Hippocampal formation (tissue), 2 donors: ENCODE results near the gene CCDC136.

Experiments
- DNase-seq, 2 donors: peaks; one replicate each; lab custom pipeline; 2025; lab: John Stamatoyannopoulos, UW

Gene CCDC136

DNA sequence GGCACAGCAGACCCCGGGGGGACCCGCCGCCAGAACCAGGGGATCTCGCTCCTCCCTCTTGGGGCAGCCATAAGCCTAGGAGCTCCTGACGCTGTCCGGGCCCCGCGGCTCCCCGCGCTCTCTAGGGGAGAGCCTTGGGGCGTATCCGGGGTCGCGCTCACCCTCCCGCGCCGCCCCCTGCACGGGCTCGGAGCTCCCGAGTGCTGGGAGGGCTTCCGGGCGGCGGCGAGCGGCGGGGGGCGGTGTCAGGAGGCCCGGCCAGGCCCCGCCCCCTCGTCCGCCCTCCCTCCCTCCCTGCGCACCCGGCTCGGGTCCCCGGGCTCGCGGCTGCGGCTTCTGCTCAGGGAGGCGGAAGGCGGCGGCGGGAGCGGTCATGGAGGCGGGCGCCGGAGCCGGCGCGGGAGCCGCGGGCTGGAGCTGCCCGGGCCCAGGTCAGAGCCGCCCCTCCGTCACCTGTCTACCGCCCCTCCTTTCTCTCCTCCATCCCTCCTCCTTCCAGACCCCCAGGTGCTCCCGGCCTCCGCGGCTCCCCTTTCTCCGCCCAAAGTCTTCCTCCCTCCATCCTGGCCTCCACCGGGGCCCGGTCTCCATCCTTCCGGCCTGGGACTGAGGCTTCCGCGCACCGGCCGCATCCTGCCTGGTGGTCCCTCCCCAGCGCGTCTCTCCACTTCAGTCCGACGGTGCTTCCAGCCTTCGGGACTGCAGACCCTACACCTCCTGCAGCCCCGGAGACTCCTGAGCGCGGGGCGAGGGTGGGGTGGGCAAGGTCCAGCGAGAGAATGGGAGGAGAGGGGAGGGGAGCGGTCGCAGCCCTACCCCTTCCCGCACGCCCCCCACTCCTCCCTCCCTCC lies at the start of gene CCDC136:
TSS of gene CCDC136 (plus strand) at position 848 of the 851 bp plus-strand sequence. CDS start 444 bp downstream, outside the sequence.
- peak in 1 of 2 donors; percentile 65 for DNase-seq

DNA sequence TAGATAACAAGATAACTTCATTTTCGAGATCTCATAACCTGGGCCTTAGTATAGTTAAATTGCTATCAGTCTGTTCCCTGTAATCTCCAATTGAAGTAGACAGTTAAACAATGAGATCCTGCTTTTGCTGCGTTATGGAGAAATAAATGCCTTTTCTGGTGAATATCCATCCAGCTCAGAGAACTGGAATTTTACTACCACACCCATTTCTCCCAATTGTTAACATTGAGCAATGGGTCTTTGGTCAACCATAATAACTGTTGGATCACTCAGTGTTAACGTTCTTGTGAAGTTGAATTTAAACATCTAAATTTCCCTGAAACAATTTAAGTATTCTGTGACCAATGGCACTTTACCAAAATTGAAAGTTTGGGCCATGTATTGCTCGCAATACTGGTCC lies 49.6 kb upstream of the CCDC136 start:
- DNase-seq: no peak

DNA sequence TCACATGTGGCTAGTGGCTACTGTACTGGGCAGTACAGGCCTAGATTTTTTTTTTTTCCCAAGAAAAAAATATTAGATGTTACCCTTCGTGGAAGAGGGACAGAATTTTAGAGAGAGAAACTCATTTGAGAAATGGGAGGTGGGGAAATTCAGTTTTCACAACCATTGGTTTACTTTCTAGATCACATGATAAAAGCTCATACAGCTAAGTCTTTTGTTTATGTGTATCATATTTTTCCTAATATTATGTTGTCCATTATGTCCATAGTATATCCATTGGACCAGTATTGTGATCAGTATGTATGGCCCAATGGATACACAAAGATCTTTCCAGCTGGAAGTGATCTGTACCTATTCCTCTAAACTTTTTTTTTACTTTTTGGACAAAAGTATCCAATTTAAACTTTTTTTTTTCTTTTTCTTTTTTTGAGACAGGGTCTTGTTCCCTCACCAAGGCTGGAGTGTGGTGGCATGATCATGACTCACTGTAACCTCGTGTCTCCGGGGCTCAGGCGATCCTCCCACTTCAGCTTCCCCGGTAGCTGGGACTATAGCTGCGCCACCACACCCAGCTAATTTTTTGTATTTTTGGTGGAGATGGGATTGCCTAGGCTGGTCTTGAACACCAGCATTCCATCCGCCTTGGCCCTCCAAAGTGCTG lies 48.5 kb upstream of the CCDC136 start:
- DNase-seq: no peak

DNA sequence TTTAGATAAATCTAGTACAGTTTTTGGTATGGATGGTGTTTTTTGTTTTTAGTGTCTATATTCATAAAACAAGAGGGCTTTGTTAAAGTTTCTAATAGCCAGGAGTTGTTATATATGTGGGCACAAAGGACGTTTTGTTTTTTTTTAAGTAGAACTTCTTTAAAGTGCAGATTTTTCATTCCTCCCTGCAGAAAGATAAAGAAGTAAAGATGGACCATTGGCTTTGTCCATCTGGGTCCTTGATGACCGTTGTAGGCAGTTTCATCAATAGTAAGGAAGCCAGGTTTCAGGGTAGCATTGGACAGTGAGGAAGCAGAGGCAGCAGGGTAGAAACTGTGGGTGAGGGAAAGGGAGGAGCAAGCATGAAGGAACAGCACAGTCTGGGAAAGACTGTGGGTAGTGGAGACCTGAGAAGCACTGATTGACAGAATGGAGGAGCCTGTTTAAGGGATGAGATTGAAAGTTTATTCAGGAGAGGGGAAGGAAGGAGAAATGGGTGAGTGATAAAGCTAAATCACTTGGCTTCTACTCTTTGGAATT lies 47.3 kb upstream of the CCDC136 start:
- DNase-seq: no peak

DNA sequence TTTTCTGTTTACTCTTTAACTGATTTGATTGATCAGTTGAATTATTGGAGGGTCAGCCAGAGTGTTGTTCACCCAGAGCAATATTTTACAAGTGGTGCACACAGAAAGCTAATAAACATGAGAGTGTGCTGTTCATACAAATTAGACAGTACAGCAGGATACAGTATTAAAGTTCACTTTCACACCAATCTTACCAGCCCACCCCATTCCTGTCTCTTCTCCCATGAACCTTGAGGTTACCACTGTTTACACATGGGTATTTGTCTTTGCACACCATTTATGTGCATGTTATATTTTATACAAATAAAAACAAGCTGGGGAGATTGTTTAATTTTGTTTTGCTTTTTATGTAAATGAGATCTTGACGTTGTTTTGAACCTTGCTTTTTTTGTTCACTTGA lies 46.1 kb upstream of the CCDC136 start:
- no peak for DNase-seq

DNA sequence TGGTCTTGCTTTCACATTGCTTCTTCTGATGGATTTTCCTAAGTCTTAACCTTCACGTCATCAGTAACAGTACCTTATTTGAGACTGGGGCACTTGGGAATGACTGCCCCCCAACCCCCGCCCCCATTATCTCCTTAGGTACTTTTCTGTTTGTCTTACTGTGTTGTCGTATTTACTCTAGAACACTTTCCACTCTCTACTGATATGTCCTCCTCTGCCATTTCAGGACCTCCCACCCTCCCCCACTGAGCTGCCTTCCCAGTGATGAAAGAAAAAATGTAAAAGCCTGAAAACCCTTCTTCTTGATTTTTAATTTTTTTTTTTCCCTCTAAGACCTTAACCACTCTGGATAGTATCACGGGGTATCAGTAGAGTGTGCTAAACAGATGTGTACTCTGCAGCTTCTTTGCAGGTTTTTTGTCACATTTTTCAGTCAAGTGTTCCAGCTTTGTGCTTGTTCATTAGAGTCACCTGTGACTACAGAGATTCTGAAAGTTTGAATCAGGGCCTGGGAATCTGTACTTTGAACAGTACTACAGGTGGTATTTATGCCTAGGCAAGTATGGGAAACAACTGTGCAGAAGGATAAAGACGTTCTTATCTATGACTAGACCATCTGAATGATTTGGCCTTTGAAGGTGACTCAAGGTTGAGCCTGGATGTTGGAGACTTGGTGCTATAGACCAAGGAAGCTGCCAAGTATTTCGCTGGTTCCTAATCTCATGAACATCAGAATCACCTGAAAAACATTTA lies 44.3 kb upstream of the CCDC136 start:
- DNase-seq: no peak

DNA sequence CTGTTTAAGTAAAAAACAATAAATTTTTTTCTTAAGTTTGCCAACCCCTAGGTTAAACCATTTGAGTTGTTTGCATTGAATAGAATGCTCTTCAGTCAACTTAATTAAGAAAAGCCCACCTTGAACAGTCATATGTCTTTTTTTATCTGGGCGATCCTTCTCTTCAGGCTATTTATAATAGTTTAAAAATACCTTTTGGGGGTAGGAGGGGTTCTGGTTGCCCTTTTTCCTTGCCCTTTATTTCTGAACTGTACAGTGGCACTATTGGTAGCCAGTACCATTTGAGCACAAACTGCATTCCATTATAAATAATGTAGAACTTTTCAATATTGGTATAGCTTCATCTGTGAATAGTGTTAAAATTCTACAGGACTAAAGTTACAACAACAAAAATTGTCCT lies 39.5 kb upstream of the CCDC136 start:
- no peak for DNase-seq

DNA sequence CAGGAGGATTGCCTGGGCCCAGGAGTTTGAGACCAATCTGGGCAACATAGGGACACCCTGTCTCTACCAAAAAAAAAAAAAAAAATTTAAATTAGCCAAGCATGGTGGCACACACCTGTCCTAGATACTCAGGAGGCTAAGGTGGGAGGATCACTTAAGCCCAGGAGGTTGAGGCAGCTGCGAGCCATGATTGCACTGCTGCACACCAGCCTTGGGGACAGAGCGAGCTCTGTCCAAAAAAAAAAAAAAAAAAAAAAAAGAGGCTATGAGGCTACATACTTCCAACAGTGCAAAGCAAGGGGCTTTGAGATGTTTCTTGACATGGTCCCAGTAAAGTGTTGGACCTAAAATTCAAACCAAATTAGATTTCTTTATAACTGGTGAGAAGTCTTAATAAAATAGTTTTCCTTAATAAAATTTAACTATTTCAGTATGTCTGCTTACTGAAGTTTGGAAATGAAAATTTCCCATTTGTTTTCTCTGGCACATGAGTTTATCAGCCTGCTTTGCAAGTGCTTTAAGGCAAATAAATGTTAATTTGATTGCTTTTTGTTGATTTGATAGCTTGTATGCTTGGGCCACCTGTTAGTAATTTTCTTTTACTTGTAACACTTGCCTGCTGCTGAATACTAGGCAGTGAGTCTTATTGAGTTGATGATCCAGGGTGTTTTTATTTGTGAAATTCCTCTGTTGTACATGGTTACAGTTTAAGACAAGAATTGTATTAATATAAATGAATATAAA lies 36.5 kb upstream of the CCDC136 start:
- DNase-seq: no peak

DNA sequence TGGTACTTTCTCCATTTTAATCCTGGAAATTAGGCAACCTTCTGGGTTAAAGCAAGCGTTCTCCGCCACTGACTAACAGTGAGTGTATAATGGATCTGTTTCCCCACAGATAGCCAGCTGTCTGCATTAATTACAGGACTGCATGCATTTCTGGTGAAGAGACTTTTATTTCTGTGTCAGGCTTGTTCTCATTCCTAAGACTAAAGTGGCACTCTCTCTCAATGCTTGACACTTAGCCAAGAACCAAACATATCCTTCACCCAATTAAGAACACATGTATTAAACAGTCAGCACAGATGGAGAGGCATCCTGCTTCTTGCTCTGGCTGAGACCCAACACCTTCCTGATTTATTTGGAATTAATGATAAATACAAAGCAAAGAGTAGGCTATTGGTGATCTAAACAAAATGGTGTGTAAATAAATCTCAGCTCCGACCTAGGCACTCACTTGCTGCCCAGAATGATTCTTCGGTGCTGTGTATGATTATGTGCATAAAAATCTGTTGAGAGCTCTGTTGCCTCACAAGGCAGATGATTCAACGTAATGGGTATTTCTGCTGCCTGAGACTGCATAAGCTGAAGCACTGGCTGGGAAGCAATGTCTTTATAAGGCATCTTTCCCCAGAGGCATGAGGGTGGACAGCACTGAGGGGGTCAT lies 35.8 kb upstream of the CCDC136 start:
- peak in 1 of 2 donors; percentile 49 for DNase-seq

DNA sequence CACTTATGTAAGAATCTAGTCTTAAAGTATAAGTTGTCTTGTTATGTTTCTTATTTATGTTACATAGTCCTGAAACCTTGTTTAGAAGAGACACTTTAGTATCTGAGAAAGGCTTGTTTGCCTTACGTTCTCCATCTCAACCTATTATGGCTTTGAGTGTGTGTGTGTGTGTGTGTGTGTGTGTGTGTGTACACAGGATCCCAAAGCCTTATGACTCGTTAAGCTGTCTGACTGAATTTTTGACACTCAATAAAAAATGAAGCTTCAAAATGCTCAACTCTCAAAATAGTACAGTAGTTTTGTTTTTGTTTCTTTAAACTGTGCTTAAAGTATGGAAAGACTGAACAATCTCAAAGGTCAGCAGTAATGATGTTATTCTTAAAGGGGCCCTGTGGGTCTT lies 34.6 kb upstream of the CCDC136 start:
- DNase-seq: no peak

DNA sequence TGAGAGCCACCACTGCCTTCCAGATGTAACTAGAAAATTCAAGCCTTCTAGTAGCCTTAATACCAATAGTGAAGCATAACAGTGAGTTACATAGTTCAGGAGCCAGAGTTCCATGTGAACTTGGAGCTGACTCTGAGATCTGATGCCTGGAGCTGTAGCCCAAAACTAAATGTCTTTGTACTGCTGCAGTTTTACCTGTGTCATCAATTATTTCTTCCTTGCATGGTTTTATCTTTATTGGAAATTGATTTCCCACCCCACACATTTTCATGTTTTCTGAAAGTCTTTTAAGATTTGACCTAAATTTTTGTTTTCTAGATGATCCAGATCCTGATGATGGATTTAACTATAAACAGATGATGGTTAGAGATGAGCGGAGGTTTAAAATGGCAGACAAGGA lies 33.2 kb upstream of the CCDC136 start:
- DNase-seq: no peak

DNA sequence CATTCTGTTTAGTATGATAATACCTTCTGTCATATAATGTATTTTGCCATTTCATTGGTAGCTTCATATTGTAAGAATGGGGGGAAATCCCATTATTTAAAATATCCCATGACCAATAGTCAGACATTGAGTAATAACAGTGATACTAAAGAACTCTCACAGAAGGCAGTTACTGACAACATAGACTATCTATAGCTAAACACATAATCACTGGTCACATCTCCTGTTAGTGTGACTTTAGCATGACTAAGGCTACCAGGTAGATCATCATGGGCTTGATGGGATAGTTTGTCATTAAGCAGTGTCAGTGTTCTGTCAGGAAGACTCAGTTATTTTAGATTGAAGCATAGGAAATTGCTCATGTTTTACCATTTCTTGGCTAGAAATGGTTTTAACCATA lies 32.5 kb upstream of the CCDC136 start:
- DNase-seq: no peak

DNA sequence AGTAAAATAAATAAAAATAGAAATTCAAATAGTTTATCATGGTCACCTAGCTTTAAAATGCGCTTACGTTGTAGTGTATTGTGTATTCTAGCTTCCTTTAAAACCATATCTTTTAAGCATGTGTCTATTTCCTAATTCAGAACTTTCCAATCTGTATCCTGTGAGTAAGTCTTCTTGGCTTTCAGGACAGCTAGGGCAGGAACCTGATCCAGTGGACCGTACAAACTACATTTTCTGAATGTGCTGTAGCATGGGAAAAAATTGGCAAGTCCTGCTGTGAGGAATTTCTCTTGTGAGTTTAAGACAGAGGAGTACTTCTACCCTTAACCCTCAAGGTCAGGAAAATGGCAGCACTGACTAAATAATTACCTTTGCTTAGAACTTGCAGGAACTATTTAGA lies 28.2 kb upstream of the CCDC136 start:
- DNase-seq: no peak

DNA sequence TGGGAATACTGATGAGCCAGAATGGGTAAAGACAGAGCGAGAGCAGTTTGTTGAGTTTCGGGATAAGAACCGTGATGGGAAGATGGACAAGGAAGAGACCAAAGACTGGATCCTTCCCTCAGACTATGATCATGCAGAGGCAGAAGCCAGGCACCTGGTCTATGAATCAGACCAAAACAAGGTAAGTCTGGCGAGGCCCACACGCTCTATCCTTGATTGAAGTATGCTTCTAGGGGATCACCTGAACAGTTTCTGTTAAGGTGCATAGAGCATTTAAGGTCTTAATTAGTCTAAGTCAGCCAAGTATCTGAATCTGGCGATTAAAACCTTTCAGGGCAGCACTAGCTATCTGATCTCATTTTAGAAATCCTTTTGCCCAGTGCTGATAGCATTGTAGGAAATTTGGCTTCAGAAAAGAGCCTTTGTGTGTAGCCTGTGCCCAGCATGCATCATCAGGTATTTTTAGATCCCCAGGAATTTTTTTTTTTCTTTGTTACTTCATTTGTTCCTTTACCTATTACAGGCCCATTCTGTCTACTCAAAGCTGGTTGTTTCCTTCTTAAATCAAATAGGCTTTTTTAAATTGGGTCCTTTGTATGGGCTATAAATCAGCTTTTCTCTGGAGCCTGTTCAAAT lies 24.2 kb upstream of the CCDC136 start:
- DNase-seq: no peak

DNA sequence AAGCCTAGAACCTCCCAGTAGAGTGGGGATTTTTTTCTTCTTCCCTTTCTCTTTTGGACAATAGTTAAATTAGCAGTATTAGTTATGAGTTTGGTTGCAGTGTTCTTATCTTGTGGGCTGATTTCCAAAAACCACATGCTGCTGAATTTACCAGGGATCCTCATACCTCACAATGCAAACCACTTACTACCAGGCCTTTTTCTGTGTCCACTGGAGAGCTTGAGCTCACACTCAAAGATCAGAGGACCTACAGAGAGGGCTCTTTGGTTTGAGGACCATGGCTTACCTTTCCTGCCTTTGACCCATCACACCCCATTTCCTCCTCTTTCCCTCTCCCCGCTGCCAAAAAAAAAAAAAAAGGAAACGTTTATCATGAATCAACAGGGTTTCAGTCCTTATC lies 21.5 kb upstream of the CCDC136 start:
- no peak for DNase-seq

DNA sequence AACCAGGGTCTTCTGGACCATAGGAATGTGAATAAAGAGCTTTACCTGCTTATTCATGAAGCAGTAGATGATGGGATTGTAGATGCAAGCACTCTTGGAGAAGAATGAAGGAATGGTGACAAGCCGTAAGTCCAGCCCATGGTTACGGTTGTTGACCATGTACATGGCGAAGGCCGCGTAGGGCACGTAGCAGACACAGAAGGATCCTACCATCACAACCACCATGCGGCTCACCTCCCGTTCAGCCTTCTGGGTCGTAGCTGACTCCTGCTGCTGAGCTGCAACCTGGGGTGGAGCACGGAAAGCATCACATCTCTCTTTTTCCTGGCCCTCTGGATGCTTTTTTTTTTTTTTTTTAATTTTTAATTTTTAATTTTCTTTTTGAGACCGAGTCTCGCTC lies 18.2 kb upstream of the CCDC136 start:
- no peak for DNase-seq

DNA sequence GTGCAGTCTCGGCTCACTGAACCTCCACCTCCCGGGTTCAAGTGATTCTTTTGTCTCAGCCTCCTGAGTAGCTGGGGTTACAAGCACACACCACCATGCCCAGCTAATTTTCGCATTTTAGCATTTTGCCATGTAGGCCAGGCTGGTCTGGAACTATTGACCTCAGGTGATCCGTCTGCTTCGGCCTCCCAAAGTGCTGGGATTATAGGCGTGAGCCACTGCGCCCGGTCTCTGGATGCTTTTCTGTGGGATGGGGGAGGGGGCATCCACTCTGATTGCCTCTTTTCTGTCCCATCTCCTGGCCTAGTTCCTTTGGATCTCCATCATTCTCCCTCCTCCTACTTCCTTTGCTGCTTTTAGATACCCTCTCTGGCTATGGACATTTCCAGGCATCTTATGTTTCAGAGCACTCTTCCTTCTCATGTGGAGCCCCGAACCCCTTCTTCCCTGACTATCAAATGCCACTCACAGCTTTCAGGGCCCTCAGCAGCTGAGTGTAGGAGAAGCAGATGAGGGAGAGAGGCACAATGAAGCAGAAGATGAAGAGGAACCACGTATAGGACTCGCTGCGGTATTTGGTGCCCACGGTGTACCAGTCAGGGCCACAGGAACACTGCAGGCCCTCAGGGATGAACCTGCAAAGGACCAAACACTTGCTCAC lies 17.6 kb upstream of the CCDC136 start:
- DNase-seq: no peak

DNA sequence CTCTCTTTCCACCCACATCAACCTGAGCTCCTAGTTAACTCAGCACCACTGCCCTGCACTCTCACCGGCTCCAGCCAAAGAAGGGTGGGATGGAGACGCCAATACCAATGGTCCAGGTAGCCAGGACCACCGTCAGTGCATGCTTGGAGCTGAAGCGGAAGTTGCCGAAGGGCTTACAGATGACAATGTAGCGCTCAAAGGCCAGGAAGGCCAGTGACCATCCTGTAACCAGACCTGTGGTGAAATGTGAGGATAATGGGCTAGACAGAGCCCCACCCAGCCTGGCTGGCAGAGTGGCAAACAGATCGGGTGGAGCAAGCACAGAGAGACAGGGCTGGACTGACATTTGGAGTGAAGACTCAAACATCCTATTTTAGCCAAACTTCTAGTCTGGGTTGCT lies 16.8 kb upstream of the CCDC136 start:
- no peak for DNase-seq

DNA sequence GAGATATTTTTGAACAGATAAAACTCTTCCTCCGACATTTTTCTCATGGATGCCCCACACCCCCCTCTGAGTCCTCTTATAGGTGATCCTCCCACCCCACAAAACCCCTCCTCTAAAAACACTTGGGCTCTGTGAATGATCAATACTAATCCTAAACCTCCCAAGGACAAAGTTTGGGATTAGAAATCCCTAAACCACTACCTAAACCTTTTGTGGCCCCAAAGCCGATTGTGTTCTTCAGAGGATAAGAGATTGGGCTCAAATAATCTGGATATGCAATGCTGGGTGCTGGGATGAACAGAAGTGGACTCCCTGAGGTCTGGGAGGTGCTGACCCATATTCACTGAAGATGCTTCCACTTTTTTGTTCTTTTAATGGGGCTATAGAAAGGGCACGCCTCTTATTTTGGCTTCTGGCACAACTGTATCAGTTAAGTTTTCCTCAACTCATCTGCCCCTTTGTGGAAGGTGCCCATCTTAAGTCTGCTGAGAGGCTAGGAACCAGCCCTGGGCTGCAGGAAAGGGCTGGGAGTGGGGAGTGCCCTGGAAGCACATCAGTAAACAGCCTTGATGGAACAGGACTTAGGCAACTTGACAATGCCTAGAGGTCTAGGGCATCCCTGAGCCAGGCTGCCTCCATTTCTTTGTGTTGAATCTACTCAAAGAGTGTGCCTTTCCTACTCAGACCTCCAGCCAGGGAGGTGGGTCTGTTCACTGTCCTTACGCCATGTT lies 15.9 kb upstream of the CCDC136 start, which contains the start of gene OPN1SW:
TSS of gene OPN1SW (minus strand) at position 51 of the 731 bp plus-strand sequence. CDS start at position 38, 13 bp downstream.
- DNase-seq: no peak
